Vagina (tissue), 2 donors: ENCODE results near the gene ZNF592. TPM values are rescaled to one million over a fixed set of nuclear protein-coding genes. Genes with fewer than 3 reads are reported as not detected.

Experiments used
- DNase-seq, 2 donors: peaks; one replicate each; pipeline ENCODE4 v3.0.0-alpha.2; 2017; ENCODE audit errors: extremely low spot score in 2 of 2
- H3K27ac ChIP-seq: fragments of 200-600 bp; sonication (generic); one replicate; pipeline ENCODE4 v1.5.1; 2019
- H3K27me3 ChIP-seq: fragments of 200-600 bp; sonication (generic); one replicate; pipeline ENCODE4 v1.5.1; 2019
- H3K36me3 ChIP-seq, 2 donors: fragments of 200-600 bp; sonication (generic); one replicate each; pipeline ENCODE4 v1.5.1; 2017 to 2019
- H3K4me1 ChIP-seq: fragments of 200-600 bp; sonication (generic); one replicate; pipeline ENCODE4 v1.5.1; 2019
- H3K4me3 ChIP-seq, 2 donors: fragments of 200-600 bp; sonication (generic); 1 replicate in 1 of 2; 2 replicates in 1 of 2; pipeline ENCODE4 v1.5.1; 2016 to 2019
- H3K9me3 ChIP-seq: fragments of 200-600 bp; sonication (generic); one replicate; pipeline ENCODE4 v1.5.1; 2019
- POLR2A ChIP-seq, 2 donors: fragments of 450-650 bp; IDR thresholded peaks; one replicate each; pipeline ENCODE4 v1.6.1; 2017; ENCODE audit warnings: antibody characterized with exemption in 2 of 2, mild to moderate bottlenecking in 2 of 2, moderate library complexity in 2 of 2
- POLR2AphosphoS5 ChIP-seq, 2 donors: sonication (generic); formaldehyde crosslinking; IDR thresholded peaks; one replicate each; pipeline ENCODE4 v1.9.0; 2017; ENCODE audit warnings: antibody characterized with exemption in 2 of 2, mild to moderate bottlenecking in 2 of 2, low read depth in 1 of 2; ENCODE audit not compliant: insufficient read depth in 1 of 2
- intact Hi-C: fragments of 100-400 bp; cut with DNase I; formaldehyde crosslinking; loops from one replicate; pipeline ENCODE4 v1.15.1; 2023
- total RNA-seq: library from RNA; depleted of rRNA; stranded (reverse); fragments of >200 nt; gene quantifications from one replicate; pipeline ENCODE4 v1.2.3, GENCODE V29; 2016
- TF ChIP-seq, protein P1 (sequence below), 3 experiments: fragments of 450-650 bp in 2 of 3; fragments of 200-600 bp in 1 of 3; sonication (generic) in 1 of 3; IDR thresholded peaks; one replicate each; pipeline ENCODE4 v1.5.1; 2017 to 2019; ENCODE audit warnings: antibody characterized with exemption in 3 of 3, mild to moderate bottlenecking in 2 of 3, moderate library complexity in 2 of 3

Gene ZNF592
- total RNA-seq, 1 donor from 2014 or later: 21.6 TPM

DNA sequence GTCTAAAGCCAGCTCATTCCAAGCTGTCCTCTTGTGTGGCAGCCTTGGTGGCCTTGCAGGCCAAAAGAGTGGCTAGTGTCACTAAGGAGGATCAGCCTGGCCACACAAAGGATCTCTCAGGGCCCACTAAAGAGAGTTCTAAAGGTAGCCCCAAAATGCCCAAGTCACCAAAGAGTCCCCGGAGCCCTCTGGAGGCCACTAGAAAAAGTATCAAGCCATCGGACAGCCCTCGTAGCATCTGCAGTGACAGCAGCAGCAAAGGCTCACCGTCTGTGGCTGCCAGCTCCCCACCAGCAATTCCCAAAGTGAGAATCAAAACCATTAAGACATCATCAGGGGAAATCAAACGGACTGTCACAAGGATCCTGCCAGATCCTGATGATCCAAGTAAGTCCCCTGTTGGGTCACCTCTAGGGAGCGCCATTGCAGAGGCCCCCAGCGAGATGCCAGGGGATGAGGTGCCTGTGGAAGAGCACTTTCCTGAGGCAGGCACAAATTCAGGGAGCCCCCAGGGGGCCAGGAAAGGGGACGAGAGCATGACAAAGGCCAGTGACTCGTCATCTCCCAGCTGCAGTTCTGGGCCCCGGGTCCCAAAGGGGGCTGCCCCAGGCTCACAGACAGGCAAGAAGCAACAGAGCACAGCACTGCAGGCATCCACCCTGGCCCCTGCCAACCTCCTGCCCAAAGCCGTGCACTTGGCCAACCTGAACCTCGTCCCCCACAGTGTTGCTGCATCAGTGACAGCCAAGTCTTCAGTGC lies 35.3 kb downstream of the ZNF592 start:
- no peak overlapping the region for H3K4me3 ChIP-seq
- no peak overlapping the region for H3K27ac ChIP-seq
- TF ChIP-seq, protein P1, sequence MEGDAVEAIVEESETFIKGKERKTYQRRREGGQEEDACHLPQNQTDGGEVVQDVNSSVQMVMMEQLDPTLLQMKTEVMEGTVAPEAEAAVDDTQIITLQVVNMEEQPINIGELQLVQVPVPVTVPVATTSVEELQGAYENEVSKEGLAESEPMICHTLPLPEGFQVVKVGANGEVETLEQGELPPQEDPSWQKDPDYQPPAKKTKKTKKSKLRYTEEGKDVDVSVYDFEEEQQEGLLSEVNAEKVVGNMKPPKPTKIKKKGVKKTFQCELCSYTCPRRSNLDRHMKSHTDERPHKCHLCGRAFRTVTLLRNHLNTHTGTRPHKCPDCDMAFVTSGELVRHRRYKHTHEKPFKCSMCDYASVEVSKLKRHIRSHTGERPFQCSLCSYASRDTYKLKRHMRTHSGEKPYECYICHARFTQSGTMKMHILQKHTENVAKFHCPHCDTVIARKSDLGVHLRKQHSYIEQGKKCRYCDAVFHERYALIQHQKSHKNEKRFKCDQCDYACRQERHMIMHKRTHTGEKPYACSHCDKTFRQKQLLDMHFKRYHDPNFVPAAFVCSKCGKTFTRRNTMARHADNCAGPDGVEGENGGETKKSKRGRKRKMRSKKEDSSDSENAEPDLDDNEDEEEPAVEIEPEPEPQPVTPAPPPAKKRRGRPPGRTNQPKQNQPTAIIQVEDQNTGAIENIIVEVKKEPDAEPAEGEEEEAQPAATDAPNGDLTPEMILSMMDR (IDR thresholded peaks at IDR 0.05): no peak
- TF ChIP-seq POLR2AphosphoS5 (IDR thresholded peaks at IDR 0.05; ENCODE audit: insufficient read depth in 1 of 2, low read depth in 1 of 2) (no peak), POLR2A (IDR thresholded peaks at IDR 0.05) (no peak)
- intact Hi-C loops: no loop called here
- H3K4me1 ChIP-seq: peaks cover 13% of the 10 kb centered on the region
- peaks cover 0 to 32% of the 10 kb centered on the region in 2 donors for H3K36me3 ChIP-seq
- no peaks in the 10 kb centered on the region for H3K27me3 ChIP-seq
- H3K9me3 ChIP-seq: no peaks in the 10 kb centered on the region
- DNase-seq: no peak

DNA sequence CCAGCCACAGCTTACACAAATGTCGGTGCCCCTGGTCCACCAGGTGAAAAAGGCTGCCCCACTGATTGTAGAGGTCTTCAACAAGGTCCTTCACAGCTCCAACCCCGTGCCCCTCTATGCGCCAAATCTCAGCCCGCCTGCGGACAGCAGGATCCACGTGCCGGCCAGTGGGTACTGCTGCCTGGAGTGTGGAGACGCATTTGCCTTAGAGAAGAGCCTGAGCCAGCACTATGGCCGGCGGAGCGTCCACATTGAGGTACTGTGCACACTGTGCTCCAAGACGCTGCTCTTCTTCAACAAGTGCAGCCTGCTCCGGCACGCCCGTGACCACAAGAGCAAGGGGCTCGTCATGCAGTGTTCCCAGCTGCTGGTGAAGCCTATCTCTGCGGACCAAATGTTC lies 35.9 kb downstream of the ZNF592 start:
- DNase-seq: no peak
- TF ChIP-seq POLR2A (IDR thresholded peaks at IDR 0.05) (no peak), POLR2AphosphoS5 (IDR thresholded peaks at IDR 0.05; ENCODE audit: insufficient read depth in 1 of 2, low read depth in 1 of 2) (no peak)
- TF ChIP-seq, protein P1 (IDR thresholded peaks at IDR 0.05): no peak
- no peaks in the 10 kb centered on the region for H3K9me3 ChIP-seq
- H3K27me3 ChIP-seq: no peaks in the 10 kb centered on the region
- H3K27ac ChIP-seq: no peak overlapping the region
- peaks cover 13% of the 10 kb centered on the region for H3K4me1 ChIP-seq
- intact Hi-C loops: no loop called here
- H3K36me3 ChIP-seq: peaks cover 0 to 32% of the 10 kb centered on the region in 2 donors
- H3K4me3 ChIP-seq: no peak overlapping the region

DNA sequence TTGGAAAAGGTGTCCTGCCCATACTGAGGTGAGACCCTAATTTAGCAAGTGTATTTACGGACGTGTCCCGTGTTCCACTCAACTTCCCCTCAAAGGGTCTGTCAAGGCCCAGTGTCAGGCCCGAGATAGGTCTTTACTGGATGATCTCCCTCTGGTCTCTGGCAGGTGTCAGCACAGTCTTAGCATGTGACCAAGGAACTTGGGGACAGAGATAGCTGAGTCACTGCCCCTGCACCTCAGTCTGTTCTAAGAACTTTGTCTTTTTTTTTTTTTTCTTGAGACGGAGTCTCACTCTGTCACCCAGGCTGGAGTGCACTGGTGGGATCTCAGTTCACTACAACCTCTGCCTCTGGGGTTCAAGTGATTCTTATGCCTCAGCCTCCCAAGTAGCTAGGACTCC lies 36.7 kb downstream of the ZNF592 start:
- DNase-seq: no peak
- H3K27me3 ChIP-seq: no peaks in the 10 kb centered on the region
- H3K27ac ChIP-seq: no peak overlapping the region
- peaks cover 0 to 32% of the 10 kb centered on the region in 2 donors for H3K36me3 ChIP-seq
- intact Hi-C loops: no loop called here
- no peaks in the 10 kb centered on the region for H3K9me3 ChIP-seq
- no peak overlapping the region for H3K4me3 ChIP-seq
- TF ChIP-seq POLR2A (IDR thresholded peaks at IDR 0.05) (no peak), POLR2AphosphoS5 (IDR thresholded peaks at IDR 0.05; ENCODE audit: insufficient read depth in 1 of 2, low read depth in 1 of 2) (no peak)
- TF ChIP-seq, protein P1 (IDR thresholded peaks at IDR 0.05): no peak
- peaks cover 13% of the 10 kb centered on the region for H3K4me1 ChIP-seq

DNA sequence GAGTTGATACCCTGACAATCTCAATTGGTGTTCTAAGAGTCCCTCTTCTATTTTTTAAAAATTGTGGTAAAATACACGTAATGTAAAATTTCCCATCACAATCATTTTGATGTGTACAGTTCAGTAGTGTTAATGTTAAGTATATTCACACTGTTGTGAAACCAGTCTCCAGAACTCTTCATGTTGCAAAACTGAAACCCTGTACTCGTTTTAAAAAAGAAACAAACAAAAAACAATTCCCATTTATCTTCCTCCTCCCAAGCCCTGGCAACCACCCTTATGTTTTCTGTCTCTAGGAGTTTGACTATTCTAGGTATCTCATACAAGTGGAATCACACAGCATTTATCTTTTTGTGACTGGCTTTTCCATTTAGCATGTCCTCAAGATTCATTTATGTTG lies 40.1 kb downstream of the ZNF592 start:
- Histone ChIP-seq H3K9me3 (no peaks in the 10 kb centered on the region), H3K27me3 (no peaks in the 10 kb centered on the region), H3K36me3 (peaks cover 0 to 24% of the 10 kb centered on the region in 2 donors), H3K4me3 (no peak overlapping the region), H3K4me1 (peaks cover 13% of the 10 kb centered on the region), H3K27ac (no peak overlapping the region)
- no peak for DNase-seq
- intact Hi-C loops: no loop called here
- TF ChIP-seq POLR2A (IDR thresholded peaks at IDR 0.05): no peak
- TF ChIP-seq POLR2AphosphoS5 (IDR thresholded peaks at IDR 0.05; ENCODE audit: insufficient read depth in 1 of 2, low read depth in 1 of 2): no peak
- TF ChIP-seq, protein P1 (IDR thresholded peaks at IDR 0.05): no peak

DNA sequence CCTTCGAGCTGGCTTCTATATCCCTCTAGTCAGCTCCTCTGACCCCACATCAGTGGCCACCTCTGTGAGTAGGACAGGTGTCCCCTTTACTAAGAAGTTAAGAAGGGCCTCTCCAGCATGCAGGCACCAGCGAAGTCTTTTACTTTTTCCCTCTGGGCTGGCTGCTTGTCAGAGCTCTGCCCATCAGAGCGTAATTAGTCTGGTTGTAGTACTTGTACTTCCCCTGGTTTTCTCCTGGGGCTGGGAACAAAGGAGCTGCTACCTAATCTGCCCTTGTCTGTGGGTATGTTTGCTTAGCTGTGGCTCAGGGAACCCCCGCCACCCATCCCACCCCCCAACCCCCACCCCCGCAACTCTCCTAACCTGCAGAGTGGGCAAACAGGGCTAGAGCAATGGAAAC lies 41.4 kb downstream of the ZNF592 start:
- H3K36me3 ChIP-seq: peaks cover 0 to 22% of the 10 kb centered on the region in 2 donors
- intact Hi-C loops: no loop called here
- peaks cover 13% of the 10 kb centered on the region for H3K4me1 ChIP-seq

More for the DNA sequence above, 41.4 kb downstream of the ZNF592 start:
- H3K27ac ChIP-seq: no peak overlapping the region
- TF ChIP-seq POLR2A (IDR thresholded peaks at IDR 0.05): no peak
- TF ChIP-seq, protein P1 (IDR thresholded peaks at IDR 0.05): no peak
- TF ChIP-seq POLR2AphosphoS5 (IDR thresholded peaks at IDR 0.05; ENCODE audit: insufficient read depth in 1 of 2, low read depth in 1 of 2): no peak
- no peak for DNase-seq
- H3K9me3 ChIP-seq: no peaks in the 10 kb centered on the region
- H3K4me3 ChIP-seq: no peak overlapping the region
- H3K27me3 ChIP-seq: no peaks in the 10 kb centered on the region
